Measurements from ENCODE around the gene SIL1.

Gene SIL1

DNA sequence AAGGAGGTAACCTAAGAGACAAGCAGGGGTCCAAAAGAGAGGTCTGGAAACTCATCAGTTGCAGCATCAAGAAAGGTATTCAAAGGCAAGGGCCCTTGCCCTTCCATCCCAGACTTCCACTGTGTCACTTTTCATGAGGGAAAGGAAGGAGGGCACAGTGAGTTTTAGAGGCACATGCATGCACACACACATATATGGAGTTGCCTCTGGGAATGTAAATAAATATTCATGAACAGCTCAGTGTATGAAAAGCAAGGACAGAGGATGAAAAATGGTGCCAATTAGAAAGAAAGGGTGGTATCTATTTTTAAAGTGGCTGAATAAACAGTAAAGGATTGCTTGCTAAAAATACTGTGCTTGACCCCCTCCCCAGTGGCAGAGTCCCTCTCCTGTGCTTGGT is 217.7 kb downstream of the SIL1 start:
- no peak for DNase-seq (ENCODE audit: low read depth)

DNA sequence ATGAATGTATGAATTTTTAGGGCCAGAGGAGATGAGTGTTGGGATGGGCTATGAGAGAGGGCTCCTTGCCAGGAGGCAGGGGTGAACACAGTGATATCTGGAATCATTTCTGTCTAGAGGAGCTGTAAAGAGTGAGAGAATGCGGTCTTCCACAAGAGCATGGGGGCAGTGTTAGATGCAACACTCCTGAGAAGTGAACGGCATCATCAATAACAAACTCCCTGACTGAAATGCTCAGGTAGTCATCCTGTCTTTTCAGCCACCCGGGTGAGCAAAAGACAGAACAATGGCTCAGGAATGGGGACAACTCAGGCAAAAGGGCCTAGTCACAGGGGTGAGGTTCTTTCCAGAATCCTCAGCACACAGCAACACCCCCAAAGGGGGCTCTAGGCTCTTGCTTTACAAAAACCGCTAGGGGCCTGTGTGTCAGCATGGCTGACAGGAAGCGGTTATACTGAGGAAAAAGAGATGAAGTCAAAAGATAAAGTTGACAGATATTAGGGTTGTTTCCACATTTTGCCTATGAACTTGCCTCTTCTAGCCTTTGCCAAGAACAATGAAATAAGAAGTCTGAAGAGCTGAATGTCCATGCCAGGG is 218.4 kb downstream of the SIL1 start:
- DNase-seq (ENCODE audit: low read depth) = no peak

DNA sequence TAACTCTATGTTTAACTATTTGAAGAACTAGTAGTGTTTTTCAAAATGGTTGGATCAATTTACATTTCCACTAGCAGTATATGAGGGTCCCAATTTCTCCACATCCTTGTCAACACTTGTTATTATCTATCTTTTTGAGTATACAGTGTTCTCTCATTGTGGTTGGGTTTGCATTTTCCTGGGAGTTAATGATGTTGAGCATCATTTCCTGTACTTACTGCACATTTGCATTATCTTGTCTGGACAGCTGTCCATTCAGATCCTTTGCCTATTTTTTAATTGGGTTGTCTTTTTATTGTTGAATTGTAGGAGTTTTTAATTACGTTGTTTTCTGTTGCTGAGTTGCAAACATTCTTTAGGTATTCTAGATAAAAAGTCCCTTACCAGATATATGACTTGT is 219.6 kb downstream of the SIL1 start:
- DNase-seq (ENCODE audit: low read depth) = no peak

DNA sequence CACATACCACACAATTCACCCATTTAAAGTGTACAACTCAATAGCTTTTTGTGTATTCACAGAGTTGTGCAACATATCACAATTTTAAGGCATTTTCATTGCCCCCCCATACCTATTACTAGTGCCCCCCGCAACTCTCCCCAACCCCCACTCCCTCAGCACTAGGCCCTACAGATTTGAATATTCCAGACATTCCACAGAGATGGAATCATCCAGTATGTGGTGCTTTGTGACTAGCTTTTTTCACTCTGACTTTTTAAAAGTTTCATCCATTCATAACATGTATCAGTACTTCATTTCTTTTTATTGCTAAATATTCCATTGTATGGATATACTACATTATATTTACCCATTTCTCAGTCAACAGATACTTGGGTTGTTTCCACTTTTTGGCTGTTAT is 220.1 kb downstream of the SIL1 start:
- DNase-seq (ENCODE audit: low read depth) = peak; percentile 30

DNA sequence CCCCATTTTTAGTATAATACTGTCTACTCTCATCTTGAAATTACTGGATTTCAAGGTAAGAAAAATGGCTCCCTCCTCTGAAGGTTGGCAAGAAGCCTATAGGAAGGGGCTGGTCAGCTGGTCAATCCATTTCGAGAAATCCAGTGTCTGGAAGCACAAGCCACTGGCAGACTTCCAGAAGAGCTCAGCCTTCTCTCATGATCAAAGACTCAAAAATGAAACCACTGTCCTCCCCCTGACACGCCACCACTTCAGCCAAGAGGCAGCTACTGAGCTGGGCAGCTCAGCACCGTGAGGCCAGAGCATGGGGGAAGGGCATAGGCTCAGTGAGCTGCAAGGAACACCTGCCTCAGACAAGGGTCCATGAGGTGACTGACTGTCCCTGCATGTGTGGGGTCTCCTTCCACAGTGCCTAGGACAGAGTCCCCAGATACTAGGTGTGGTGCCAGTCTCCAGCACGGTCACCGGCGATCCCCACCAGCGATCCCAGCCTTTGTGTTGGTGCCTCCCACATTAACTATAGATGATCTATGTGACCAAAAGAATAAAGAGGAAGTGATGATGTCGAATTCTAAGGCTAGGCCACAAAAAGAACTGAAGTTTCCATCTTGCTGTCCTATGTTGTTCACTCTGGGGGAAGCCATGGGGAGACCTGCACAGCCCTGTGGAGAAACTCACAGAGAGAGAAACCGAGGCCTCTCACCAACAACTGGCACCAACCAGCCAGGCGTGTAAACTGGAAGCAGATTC is 222.9 kb downstream of the SIL1 start:
- DNase-seq (ENCODE audit: low read depth) = peak; percentile 94

GRCh38 chr5:138974227-138975063 is 223.7 kb downstream of the SIL1 start:
- peak; percentile 36 for DNase-seq (ENCODE audit: low read depth)

- no peak for DNase-seq (ENCODE audit: low read depth)
These were observed 225.3 kb downstream of the SIL1 start for GRCh38 chr5:138972836-138973235.

GRCh38 chr5:138972230-138972629 is 225.9 kb downstream of the SIL1 start:
- DNase-seq (ENCODE audit: low read depth) = no peak

GRCh38 chr5:138969323-138970002 is 228.7 kb downstream of the SIL1 start:
- no peak for DNase-seq (ENCODE audit: low read depth)

DNA sequence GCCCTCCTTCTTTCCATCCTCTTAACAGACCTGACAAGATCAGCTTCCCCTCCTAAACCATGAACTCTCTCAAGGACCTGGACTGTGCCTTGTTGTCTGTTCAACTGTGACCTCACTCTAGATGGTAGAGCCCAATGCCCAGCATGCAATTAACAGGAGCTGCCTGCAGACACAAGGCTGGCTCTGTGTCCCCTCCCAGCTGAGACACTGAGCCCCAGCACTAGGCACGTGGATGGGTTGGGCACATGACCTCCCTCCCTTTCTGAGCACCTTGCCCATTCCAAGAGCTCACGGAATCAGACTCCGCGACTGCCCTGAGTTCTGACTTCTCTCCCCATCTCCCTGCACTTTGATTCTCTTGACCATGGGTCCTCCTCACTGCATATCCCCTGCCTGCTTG is 229.6 kb downstream of the SIL1 start:
- no peak for DNase-seq (ENCODE audit: low read depth)

- no peak for DNase-seq (ENCODE audit: low read depth)
These were observed 230.2 kb downstream of the SIL1 start for GRCh38 chr5:138967791-138968448.

DNA sequence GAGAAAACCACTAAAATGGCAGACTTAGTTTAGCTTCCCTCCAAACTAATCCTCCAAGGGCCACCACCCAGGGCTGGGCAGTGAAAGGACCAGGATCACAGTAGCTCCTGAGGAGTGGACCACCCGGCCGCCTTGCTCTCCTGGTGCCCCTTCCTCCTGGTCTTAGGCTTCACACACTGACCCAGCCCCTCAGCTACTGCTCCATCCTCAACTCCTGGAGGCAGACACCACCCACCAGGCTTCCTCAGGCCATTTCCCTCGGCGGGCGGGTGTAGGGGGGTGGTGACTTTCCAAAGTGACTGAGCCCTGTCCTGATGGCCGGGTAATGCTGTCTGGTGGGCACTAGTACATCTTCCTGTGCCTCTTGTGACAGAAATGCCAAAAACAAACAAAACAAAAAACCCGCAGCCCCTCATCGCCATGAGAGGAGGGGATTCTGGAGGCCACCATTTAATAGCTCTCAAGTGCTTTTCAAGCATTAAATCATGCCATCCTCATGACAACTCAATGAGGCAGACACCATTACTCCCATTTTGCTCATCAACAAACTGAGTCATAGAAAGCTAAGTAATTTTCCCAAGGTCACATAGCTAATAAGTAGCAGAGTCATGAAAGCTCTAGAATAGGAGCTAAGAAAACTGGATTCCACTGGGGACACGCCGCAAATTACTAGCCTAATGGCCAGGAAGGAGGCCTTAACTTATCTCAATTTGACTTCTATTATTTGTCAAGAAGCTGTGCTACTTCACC is 231.8 kb downstream of the SIL1 start:
- no peak for DNase-seq (ENCODE audit: low read depth)

GRCh38 chr5:138965626-138966025 is 232.5 kb downstream of the SIL1 start:
- DNase-seq (ENCODE audit: low read depth) = no peak

GRCh38 chr5:138964647-138965201 is 233.4 kb downstream of the SIL1 start:
- no peak for DNase-seq (ENCODE audit: low read depth)

- DNase-seq (ENCODE audit: low read depth) = no peak
These were observed 234.3 kb downstream of the SIL1 start for GRCh38 chr5:138963763-138964371.

DNA sequence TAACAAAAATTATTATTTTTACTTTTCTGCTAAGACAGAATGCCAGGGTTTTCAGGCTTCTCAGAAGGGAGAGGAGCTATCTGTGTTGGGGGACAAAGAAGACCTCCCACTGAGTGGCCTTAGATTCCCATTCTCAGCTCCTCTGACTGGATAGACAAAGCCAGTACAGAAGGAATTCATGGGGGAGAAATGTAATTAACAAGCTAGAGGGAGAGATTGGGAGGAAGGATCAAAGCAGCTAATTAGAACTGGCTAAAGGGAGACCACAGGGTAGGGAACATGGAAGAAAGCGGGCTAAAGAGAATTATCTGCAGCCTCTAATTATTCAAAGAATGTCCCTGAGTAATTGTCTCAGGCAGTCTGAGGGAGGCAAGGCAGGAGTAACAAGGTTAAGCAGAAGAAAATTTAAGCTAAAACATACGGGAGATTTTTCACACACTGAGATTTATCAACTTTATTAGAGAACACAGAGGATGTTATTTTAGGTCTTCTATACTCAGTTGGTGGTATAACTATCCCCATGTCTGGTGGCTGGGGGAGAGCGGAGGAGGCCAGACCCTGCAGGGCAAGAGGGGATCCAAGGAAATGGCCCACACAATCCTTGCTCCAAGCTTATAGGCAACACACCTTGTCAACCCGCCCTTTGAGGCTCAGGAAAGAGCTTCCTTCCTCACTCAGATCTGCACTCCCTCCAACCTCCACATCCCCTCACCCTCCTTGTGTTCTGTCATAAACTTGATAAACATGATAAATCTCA is 235.4 kb downstream of the SIL1 start:
- DNase-seq (ENCODE audit: low read depth) = no peak

DNA sequence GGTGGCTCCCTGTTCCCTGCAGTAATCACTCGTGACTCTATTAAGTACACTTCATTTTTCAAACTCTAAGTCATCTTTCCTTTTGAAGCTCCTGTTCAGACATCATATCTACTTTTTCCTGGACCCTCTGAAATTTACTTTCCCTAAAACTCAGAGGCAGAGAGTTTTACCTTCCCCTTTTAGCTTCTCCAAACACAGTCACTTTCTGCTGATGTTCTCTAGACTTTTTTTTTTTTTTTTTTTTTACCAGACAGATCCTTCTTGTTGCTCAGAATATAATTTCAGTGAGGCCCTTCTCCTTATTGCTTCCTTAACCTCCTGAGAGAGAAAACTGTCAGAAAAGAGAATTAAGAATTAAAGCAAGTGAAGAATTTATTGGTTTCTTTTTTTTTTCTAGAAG is 236.4 kb downstream of the SIL1 start:
- no peak for DNase-seq (ENCODE audit: low read depth)

DNA sequence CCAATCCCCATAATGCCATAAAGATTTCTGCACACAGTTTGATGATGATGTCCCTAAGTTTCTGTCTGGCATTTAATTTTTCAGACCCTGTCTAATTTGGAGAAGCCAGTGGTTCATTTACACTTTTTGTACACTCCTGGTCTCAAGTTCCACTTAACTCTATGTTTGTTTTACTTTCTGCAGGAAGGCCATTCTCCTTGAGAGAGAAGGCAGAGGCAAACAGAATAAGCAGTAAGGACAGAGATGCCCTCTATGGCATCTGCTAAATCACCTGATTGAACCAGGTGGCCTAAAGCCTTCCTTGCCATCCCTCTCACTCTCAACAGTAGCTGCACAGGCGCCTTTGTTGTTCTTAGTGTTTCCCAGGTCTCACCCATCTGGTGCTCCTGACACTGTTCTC is 236.9 kb downstream of the SIL1 start:
- DNase-seq (ENCODE audit: low read depth) = no peak

DNA sequence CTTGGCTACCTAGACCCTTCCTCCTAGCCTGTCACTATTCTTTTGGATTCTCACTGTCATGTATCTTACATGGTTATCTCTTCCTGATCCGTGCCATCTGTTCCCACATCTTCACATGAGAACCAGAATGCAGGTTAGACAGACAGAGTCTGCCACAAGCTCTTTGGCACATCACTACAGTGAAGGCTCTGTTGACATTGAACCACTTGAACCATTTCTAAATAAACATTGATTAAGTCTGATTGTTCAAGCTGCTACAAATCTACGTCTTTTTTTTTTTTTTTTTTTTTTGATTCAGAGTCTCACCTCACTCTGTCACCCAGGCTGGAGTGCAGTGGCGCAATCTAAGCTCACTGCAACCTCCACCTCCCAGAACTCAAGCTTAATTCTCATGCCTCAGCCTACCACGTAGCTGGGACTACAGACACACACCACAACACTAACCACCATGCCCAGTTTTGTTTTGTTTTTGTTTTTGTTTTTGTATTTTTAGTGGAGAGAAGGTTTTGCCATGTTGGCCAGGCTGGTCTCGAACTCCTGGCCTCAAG is 237.9 kb downstream of the SIL1 start:
- no peak for DNase-seq (ENCODE audit: low read depth)
